Right lobe of liver (tissue), 4 donors: ENCODE results near the gene MYL2.

Experiments used
- POLR2A ChIP-seq: fragments of 450-650 bp; IDR thresholded peaks from one replicate; pipeline ENCODE4 v1.6.1; 2017; ENCODE audit warnings: antibody characterized with exemption, mild to moderate bottlenecking
- TF ChIP-seq, protein P1 (sequence below), 4 donors: fragments of 200-600 bp in 3 of 4; fragments of 450-650 bp in 1 of 4; IDR thresholded peaks; one replicate each; pipeline versions ENCODE4 v1.5.1 to v1.8.0; 2016 to 2022; ENCODE audit warnings: antibody characterized with exemption in 4 of 4, mild to moderate bottlenecking in 2 of 4
- donor health status: DM: no; HTN: no; CAD: no.
- donor health status: DM: no; HTN: no; CAD: no.
- donor health status: DM: no; HTN: yes; CAD: no.

DNA sequence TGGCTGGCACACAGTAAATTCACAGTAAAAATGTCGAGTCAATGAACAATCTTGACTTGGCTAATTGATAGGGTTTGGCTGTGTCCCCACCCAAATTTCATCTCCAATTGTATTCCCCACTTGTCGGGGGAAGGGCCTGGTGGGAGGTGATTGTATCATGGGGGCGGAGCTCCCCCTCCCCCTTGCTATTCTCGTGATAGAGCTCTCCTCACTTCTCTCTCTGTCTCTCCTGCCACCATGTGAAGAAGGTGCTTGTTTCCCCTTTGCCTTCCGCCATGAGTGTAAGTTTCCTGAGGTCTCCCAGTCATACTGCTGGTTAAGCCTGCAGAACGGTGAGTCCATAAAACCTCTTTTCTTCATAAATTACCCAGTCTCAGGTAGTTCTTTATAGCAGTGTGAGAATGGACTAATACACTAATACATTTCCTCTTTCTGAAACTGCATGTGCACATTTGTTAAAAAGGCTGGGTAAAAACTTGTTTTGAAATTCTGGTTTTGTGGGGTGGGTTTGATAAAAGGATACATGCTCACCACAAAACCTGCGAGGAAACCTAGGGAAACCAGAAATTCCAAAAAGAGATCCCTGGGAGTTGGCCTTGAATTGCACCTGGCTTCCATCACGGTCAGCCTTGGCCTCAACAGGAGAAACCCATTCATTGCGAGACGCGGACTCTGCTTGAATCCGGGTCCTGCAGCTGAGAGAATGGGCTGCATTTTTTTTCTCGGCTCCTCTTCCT lies 16.2 kb upstream of the MYL2 start:
- TF ChIP-seq, protein P1, sequence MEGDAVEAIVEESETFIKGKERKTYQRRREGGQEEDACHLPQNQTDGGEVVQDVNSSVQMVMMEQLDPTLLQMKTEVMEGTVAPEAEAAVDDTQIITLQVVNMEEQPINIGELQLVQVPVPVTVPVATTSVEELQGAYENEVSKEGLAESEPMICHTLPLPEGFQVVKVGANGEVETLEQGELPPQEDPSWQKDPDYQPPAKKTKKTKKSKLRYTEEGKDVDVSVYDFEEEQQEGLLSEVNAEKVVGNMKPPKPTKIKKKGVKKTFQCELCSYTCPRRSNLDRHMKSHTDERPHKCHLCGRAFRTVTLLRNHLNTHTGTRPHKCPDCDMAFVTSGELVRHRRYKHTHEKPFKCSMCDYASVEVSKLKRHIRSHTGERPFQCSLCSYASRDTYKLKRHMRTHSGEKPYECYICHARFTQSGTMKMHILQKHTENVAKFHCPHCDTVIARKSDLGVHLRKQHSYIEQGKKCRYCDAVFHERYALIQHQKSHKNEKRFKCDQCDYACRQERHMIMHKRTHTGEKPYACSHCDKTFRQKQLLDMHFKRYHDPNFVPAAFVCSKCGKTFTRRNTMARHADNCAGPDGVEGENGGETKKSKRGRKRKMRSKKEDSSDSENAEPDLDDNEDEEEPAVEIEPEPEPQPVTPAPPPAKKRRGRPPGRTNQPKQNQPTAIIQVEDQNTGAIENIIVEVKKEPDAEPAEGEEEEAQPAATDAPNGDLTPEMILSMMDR (IDR thresholded peaks at IDR 0.05): no peak
- no peak for TF ChIP-seq POLR2A
